ENCODE results near the gene TNS1.

DNA sequence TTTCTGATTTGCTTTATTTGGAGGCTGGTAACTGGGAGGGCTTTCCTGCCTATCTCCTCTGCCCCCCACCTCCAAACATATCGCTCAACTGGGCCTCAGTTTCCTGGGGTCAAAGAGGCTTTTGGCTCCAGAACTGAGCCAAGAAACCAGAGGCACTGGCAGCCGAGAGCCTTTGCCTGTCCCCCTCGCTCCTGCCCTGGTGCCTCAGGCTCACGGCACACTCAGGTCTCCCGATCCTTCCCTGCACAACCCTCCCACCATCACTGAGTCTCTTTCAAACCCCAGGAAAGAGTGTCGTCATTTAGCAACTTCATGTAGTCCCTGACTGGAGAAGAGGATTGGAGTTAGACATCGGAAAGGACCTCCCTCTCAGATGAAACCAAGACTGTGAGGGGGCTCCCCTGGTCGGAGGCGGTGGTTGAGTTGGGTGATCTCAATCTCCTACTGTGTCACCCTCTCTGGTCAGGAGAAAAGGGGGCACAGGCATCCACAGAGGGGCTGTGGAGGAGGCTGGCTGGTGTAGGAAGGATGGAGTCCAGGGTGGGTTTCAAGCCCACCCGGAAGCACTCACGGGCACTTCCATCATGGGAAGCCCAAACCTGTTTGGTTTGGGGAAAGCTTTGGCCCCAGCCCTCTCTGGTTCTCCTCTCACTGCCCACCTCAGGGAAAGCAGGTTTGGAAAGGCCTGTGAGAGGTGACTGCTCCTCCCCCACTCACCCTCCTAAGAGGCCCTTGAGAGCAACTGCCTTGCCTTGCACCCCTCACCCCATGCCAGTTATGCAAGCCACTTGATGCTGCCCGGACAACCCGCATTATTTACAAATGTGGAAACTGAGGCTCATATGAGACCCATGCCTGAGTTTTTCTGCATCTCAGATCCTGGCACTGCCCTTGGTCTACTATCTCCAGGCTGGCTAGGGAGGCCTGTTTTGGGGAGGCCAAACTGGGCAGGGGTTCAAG is 62.3 kb downstream of the TNS1 start:
- TF ChIP-seq POLR2AphosphoS5 (IDR thresholded peaks at IDR 0.05; ENCODE audit: low read depth) (no peak), SPI1 (IDR thresholded peaks at IDR 0.05; ENCODE audit: borderline replicate concordance, low read depth) (no peak), GABPA (IDR thresholded peaks at IDR 0.05; ENCODE audit: low read depth) (no peak)
- TF ChIP-seq, protein P1, sequence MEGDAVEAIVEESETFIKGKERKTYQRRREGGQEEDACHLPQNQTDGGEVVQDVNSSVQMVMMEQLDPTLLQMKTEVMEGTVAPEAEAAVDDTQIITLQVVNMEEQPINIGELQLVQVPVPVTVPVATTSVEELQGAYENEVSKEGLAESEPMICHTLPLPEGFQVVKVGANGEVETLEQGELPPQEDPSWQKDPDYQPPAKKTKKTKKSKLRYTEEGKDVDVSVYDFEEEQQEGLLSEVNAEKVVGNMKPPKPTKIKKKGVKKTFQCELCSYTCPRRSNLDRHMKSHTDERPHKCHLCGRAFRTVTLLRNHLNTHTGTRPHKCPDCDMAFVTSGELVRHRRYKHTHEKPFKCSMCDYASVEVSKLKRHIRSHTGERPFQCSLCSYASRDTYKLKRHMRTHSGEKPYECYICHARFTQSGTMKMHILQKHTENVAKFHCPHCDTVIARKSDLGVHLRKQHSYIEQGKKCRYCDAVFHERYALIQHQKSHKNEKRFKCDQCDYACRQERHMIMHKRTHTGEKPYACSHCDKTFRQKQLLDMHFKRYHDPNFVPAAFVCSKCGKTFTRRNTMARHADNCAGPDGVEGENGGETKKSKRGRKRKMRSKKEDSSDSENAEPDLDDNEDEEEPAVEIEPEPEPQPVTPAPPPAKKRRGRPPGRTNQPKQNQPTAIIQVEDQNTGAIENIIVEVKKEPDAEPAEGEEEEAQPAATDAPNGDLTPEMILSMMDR (IDR thresholded peaks at IDR 0.05; ENCODE audit: insufficient read depth, low read length) = no peak
- TF ChIP-seq, protein P2, sequence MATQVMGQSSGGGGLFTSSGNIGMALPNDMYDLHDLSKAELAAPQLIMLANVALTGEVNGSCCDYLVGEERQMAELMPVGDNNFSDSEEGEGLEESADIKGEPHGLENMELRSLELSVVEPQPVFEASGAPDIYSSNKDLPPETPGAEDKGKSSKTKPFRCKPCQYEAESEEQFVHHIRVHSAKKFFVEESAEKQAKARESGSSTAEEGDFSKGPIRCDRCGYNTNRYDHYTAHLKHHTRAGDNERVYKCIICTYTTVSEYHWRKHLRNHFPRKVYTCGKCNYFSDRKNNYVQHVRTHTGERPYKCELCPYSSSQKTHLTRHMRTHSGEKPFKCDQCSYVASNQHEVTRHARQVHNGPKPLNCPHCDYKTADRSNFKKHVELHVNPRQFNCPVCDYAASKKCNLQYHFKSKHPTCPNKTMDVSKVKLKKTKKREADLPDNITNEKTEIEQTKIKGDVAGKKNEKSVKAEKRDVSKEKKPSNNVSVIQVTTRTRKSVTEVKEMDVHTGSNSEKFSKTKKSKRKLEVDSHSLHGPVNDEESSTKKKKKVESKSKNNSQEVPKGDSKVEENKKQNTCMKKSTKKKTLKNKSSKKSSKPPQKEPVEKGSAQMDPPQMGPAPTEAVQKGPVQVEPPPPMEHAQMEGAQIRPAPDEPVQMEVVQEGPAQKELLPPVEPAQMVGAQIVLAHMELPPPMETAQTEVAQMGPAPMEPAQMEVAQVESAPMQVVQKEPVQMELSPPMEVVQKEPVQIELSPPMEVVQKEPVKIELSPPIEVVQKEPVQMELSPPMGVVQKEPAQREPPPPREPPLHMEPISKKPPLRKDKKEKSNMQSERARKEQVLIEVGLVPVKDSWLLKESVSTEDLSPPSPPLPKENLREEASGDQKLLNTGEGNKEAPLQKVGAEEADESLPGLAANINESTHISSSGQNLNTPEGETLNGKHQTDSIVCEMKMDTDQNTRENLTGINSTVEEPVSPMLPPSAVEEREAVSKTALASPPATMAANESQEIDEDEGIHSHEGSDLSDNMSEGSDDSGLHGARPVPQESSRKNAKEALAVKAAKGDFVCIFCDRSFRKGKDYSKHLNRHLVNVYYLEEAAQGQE (IDR thresholded peaks at IDR 0.05; ENCODE audit: insufficient replicate concordance, low read depth) = no peak
